Astrocyte (in vitro differentiated cells and primary cell): ENCODE data around the gene ABCA7. TPM values are rescaled to one million over a fixed set of nuclear protein-coding genes. Genes with fewer than 3 reads are reported as not detected.

ENCODE experiments used
- DNase-seq: peaks from one replicate; pipeline ENCODE4 v3.0.0-alpha.2; 2010; ENCODE audit warnings: low read depth
- FAIRE-seq: peaks from 2 replicates; lab custom pipeline; 2011; peaks lifted over from hg19 to GRCh38; lab: Jason Lieb, UNC
- H2AFZ ChIP-seq: 2 replicates; pipeline ENCODE4 v1.6.0; 2012; ENCODE audit warnings: low read depth, low read length, inconsistent platforms
- H3K27ac ChIP-seq: 2 replicates; pipeline ENCODE4 v1.5.1; 2011; ENCODE audit warnings: low read depth, low read length, inconsistent platforms
- H3K27me3 ChIP-seq: 2 replicates; pipeline ENCODE4 v1.6.0; 2011; ENCODE audit warnings: low read length, inconsistent platforms; ENCODE audit not compliant: insufficient read depth
- H3K36me3 ChIP-seq: 2 replicates; pipeline ENCODE4 v1.5.1; 2011; ENCODE audit warnings: low read length, inconsistent platforms; ENCODE audit not compliant: insufficient read depth
- H3K4me1 ChIP-seq: 2 replicates; pipeline ENCODE4 v1.5.1; 2011; ENCODE audit warnings: low read length, inconsistent platforms; ENCODE audit not compliant: insufficient read depth
- H3K4me2 ChIP-seq: 2 replicates; pipeline ENCODE4 v1.6.0; 2012; ENCODE audit warnings: low read length, inconsistent platforms
- H3K4me3 ChIP-seq: 2 replicates; pipeline ENCODE4 v1.5.1; 2011; ENCODE audit warnings: low read depth, mild to moderate bottlenecking, low read length, inconsistent platforms; ENCODE audit not compliant: insufficient read depth
- H3K79me2 ChIP-seq: 2 replicates; pipeline ENCODE4 v1.6.0; 2012; ENCODE audit warnings: mild to moderate bottlenecking, low read length, inconsistent platforms; ENCODE audit not compliant: insufficient read depth
- H3K9ac ChIP-seq: 2 replicates; pipeline ENCODE4 v1.6.0; 2012; ENCODE audit warnings: mild to moderate bottlenecking, low read length, inconsistent platforms
- H3K9me3 ChIP-seq: 2 replicates; pipeline ENCODE4 v1.5.1; 2012; ENCODE audit warnings: low read depth, mild to moderate bottlenecking, low read length, inconsistent platforms; ENCODE audit not compliant: insufficient read depth
- H4K20me1 ChIP-seq: 2 replicates; pipeline ENCODE4 v1.6.0; 2012; ENCODE audit warnings: low read length, inconsistent platforms; ENCODE audit not compliant: insufficient read depth
- H3K27ac Mint-ChIP-seq: one replicate; pipeline ENCODE4 v1.8.0; 2021; ENCODE audit warnings: mild to moderate bottlenecking, mixed read lengths; ENCODE audit not compliant: unreplicated experiment
- H3K27me3 Mint-ChIP-seq: one replicate; pipeline ENCODE4 v1.8.0; 2021; ENCODE audit warnings: low read depth, mixed read lengths; ENCODE audit not compliant: unreplicated experiment
- H3K36me3 Mint-ChIP-seq: one replicate; pipeline ENCODE4 v1.8.0; 2021; ENCODE audit warnings: low read depth, mixed read lengths; ENCODE audit not compliant: unreplicated experiment
- H3K4me1 Mint-ChIP-seq: one replicate; pipeline ENCODE4 v1.8.0; 2021; ENCODE audit warnings: low read depth, mixed read lengths; ENCODE audit not compliant: unreplicated experiment
- H3K4me3 Mint-ChIP-seq: one replicate; pipeline ENCODE4 v1.8.0; 2021; ENCODE audit warnings: mild to moderate bottlenecking, moderate library complexity, mixed read lengths; ENCODE audit not compliant: unreplicated experiment
- H3K9me3 Mint-ChIP-seq: one replicate; pipeline ENCODE4 v1.8.0; 2021; ENCODE audit warnings: mild to moderate bottlenecking, mixed read lengths; ENCODE audit not compliant: unreplicated experiment
- CTCF ChIP-seq: IDR thresholded peaks from 2 replicates; pipeline ENCODE4 v1.5.1; 2011; ENCODE audit warnings: low read depth, mild to moderate bottlenecking, inconsistent platforms, low read length, moderate library complexity; ENCODE audit not compliant: insufficient read depth
- EZH2 ChIP-seq: IDR thresholded peaks from 2 replicates; pipeline ENCODE4 v1.6.1; 2012; ENCODE audit warnings: mild to moderate bottlenecking, low read length, inconsistent platforms; ENCODE audit not compliant: insufficient read depth
- total RNA-seq: library from RNA; stranded (reverse); gene quantifications from 2 replicates; pipeline ENCODE4 v1.2.1, GENCODE V29; 2021

The ABCA7 gene
- total RNA-seq, 1 donor from 2014 or later = 18.4 TPM

- peaks cover 9% of the 10 kb centered on the region for H4K20me1 ChIP-seq
- peak overlapping the region; percentile 20 for H3K4me3 Mint-ChIP-seq
- H3K27ac ChIP-seq = no peak overlapping the region
- no peaks in the 10 kb centered on the region for H3K9me3 Mint-ChIP-seq
- no peaks in the 10 kb centered on the region for H3K79me2 ChIP-seq
- H3K9ac ChIP-seq = no peak overlapping the region
- H3K4me1 Mint-ChIP-seq = peaks cover 3% of the 10 kb centered on the region
- no peaks in the 10 kb centered on the region for H3K9me3 ChIP-seq
- H2AFZ ChIP-seq = no peak overlapping the region
- FAIRE-seq = no peak
- H3K27me3 Mint-ChIP-seq = peaks cover 22% of the 10 kb centered on the region
- no peaks in the 10 kb centered on the region for H3K36me3 ChIP-seq
- no peak overlapping the region for H3K27ac Mint-ChIP-seq
- no peak for TF ChIP-seq EZH2
- TF ChIP-seq CTCF = no peak
- H3K4me1 ChIP-seq = peaks cover 3% of the 10 kb centered on the region
- H3K4me2 ChIP-seq = no peak overlapping the region
- peaks cover 21% of the 10 kb centered on the region for H3K27me3 ChIP-seq
- no peak overlapping the region for H3K4me3 ChIP-seq
- H3K36me3 Mint-ChIP-seq = no peaks in the 10 kb centered on the region
- no peak for DNase-seq
Observed at GRCh38 chr19:1065606-1066109, 25.8 kb downstream of the ABCA7 start.

GRCh38 chr19:1066251-1066747, 26.4 kb downstream of the ABCA7 start:
- H3K36me3 ChIP-seq = no peaks in the 10 kb centered on the region
- no peak overlapping the region for H2AFZ ChIP-seq
- no peak overlapping the region for H3K9ac ChIP-seq
- H3K27ac ChIP-seq = no peak overlapping the region
- no peak overlapping the region for H3K4me3 ChIP-seq
- peaks cover 9% of the 10 kb centered on the region for H4K20me1 ChIP-seq
- Mint-ChIP-seq H3K4me1 (peaks cover 3% of the 10 kb centered on the region), H3K27me3 (peaks cover 22% of the 10 kb centered on the region), H3K9me3 (no peaks in the 10 kb centered on the region), H3K4me3 (no peak overlapping the region), H3K27ac (no peak overlapping the region), H3K36me3 (no peaks in the 10 kb centered on the region)
- peaks cover 27% of the 10 kb centered on the region for H3K27me3 ChIP-seq
- H3K79me2 ChIP-seq = no peaks in the 10 kb centered on the region
- TF ChIP-seq EZH2 = no peak
- TF ChIP-seq CTCF = no peak
- DNase-seq (no peak), FAIRE-seq (no peak)
- H3K4me1 ChIP-seq = peaks cover 3% of the 10 kb centered on the region
- H3K9me3 ChIP-seq = no peaks in the 10 kb centered on the region
- no peak overlapping the region for H3K4me2 ChIP-seq

GRCh38 chr19:1066748-1067340, 26.9 kb downstream of the ABCA7 start, which contains the start of gene ARHGAP45:
Gene ARHGAP45 (plus strand): TSS chr19:1067167. CDS start chr19:1067406, 239 bp downstream.
- Histone ChIP-seq H3K27me3 (peaks cover 30% of the 10 kb centered on the region), H3K4me1 (peaks cover 3% of the 10 kb centered on the region), H3K9ac (no peak within 1 kb of the TSS), H3K27ac (no peak within 1 kb of the TSS), H3K4me3 (peak within 1 kb of the TSS; percentile 23), H3K9me3 (no peaks in the 10 kb centered on the region), H3K36me3 (no peaks in the 10 kb centered on the region), H3K4me2 (peak within 1 kb of the TSS; percentile 54), H2AFZ (no peak within 1 kb of the TSS), H4K20me1 (peaks cover 9% of the 10 kb centered on the region), H3K79me2 (no peaks in the 10 kb centered on the region)
- FAIRE-seq = no peak
- Mint-ChIP-seq H3K4me3 (no peak within 1 kb of the TSS), H3K4me1 (peaks cover 3% of the 10 kb centered on the region), H3K36me3 (peaks cover under 1% of the 10 kb centered on the region), H3K27me3 (peaks cover 25% of the 10 kb centered on the region), H3K27ac (no peak within 1 kb of the TSS), H3K9me3 (no peaks in the 10 kb centered on the region)
- no peak for TF ChIP-seq CTCF
- TF ChIP-seq EZH2 = no peak
- no peak for DNase-seq
